Epithelial cell of proximal tubule (primary cell): Measurements from ENCODE around the gene ACOXL. TPM values are rescaled to one million over a fixed set of nuclear protein-coding genes. Genes with fewer than 3 reads are reported as not detected.

ENCODE experiments used
- DNase-seq: peaks from one replicate; pipeline ENCODE4 v3.0.0-alpha.2; 2011; ENCODE audit warnings: low read depth
- H3K4me3 ChIP-seq: 2 replicates; pipeline ENCODE4 v1.5.1; 2011; ENCODE audit warnings: low read depth, mild to moderate bottlenecking, low read length
- total RNA-seq: library from RNA; depleted of rRNA; stranded (reverse); fragments of >200 nt; gene quantifications from 2 replicates; pipeline ENCODE4 v1.2.3, GENCODE V29; 2015
- TF ChIP-seq, protein P1 (sequence below): conservative IDR thresholded peaks from 2 replicates; pipeline ENCODE4 v1.5.1; 2012; ENCODE audit warnings: low read depth, mild to moderate bottlenecking, low read length

The ACOXL gene
- total RNA-seq, 1 donor from 2014 or later, result 0.06 TPM

GRCh38 chr2:111164078-111164477 is 431.7 kb downstream of the ACOXL start:
- TF ChIP-seq, protein P1, sequence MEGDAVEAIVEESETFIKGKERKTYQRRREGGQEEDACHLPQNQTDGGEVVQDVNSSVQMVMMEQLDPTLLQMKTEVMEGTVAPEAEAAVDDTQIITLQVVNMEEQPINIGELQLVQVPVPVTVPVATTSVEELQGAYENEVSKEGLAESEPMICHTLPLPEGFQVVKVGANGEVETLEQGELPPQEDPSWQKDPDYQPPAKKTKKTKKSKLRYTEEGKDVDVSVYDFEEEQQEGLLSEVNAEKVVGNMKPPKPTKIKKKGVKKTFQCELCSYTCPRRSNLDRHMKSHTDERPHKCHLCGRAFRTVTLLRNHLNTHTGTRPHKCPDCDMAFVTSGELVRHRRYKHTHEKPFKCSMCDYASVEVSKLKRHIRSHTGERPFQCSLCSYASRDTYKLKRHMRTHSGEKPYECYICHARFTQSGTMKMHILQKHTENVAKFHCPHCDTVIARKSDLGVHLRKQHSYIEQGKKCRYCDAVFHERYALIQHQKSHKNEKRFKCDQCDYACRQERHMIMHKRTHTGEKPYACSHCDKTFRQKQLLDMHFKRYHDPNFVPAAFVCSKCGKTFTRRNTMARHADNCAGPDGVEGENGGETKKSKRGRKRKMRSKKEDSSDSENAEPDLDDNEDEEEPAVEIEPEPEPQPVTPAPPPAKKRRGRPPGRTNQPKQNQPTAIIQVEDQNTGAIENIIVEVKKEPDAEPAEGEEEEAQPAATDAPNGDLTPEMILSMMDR, result no peak
- no peak overlapping the region for H3K4me3 ChIP-seq
- DNase-seq, result no peak

- H3K4me3 ChIP-seq, result no peak overlapping the region
- TF ChIP-seq, protein P1, result no peak
- DNase-seq, result no peak
Observed at GRCh38 chr2:111165084-111165483, 432.7 kb downstream of the ACOXL start.

GRCh38 chr2:111166115-111166514 is 433.7 kb downstream of the ACOXL start:
- no peak for DNase-seq

DNA sequence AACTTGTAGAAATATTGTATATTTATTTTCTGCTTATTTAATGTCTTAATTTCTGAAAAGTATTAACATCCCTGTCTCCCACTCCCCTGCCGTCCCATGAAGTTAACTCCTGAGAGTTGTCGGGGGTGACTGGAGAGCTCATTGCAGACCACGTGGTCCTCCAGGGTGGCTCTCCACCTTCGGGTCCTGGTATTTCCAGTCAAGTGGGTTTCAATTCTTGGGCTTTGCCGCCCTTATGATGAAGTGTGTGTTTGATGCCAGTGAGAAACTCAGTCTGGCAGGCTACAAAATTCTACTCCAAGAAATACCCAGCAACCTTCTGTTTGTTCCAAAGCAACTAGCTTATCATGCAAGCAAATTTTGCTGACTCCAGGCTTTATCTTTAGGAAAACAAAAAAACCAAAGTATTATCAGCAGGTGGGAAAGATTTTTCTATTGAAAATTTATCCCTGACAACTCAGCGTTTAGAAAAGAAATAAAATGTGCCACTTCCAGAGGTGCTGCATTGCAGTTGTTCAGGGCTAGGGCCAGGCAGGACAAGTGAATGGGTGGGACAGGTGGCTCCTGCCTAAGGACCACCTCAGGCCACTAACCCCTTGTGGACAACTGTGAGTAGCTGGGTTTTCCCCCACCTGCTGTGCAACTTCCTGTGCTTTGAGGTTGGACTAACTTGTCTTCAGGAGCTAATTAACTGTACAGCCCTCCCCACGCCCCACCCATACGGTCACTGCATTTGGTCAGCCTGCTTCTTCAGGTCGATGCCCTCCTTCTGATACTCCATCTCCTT is 434.9 kb downstream of the ACOXL start:
- TF ChIP-seq, protein P1, result no peak
- no peak for DNase-seq
- H3K4me3 ChIP-seq, result no peak overlapping the region

More at GRCh38 chr2:111166115-111166514, 433.7 kb downstream of the ACOXL start:
- no peak overlapping the region for H3K4me3 ChIP-seq
- TF ChIP-seq, protein P1, result no peak

DNA sequence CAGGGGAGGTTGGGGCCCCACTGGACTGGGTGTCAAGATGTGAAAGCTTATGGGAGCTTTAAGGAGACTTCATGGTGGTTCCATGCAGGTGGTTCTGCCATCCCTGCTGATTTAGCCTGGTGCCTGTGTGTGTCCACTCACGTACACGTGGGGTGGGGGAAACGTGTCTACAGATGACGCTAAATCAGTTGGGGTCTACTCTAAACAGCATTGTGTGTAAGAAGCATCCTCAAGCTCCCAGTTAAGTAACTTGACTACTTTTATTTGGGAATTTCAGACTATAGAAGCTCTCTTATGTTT is 435.4 kb downstream of the ACOXL start:
- no peak for DNase-seq
- H3K4me3 ChIP-seq, result no peak overlapping the region
- TF ChIP-seq, protein P1, result no peak

Other genes starting within 250 kb of the ACOXL start
- gene RGPD6, start 155.4 kb upstream of the ACOXL start, total RNA-seq, result 15.0 and 18.8 TPM in 2 replicates
- gene BUB1, start 54.5 kb upstream of the ACOXL start, total RNA-seq, result 57.2 and 85.9 TPM in 2 replicates